BE2C (cell line): ENCODE data around the gene HSPBP1. TPM values are rescaled to one million over a fixed set of nuclear protein-coding genes. Genes with fewer than 3 reads are reported as not detected.
"Not testable (repeated sequence)": the region's sequence is repeated elsewhere in the genome, so short reads cannot be mapped to it uniquely, and the experiment has no call there.

Experiments
- DNase-seq: peaks from one replicate; pipeline ENCODE4 v3.0.0-alpha.2; 2020
- H3K27me3 ChIP-seq: fragments of 250-450 bp; sonication (Bioruptor Pico); 2 replicates; pipeline ENCODE4 v1.5.1; 2020; ENCODE audit warnings: mild to moderate bottlenecking
- H3K36me3 ChIP-seq: fragments of 250-450 bp; sonication (Bioruptor Pico); 2 replicates; pipeline ENCODE4 v1.5.1; 2020; ENCODE audit warnings: mild to moderate bottlenecking
- H3K4me1 ChIP-seq: fragments of 250-450 bp; sonication (Bioruptor Pico); 2 replicates; pipeline ENCODE4 v1.5.1; 2020
- H3K4me3 ChIP-seq: 2 replicates; pipeline ENCODE4 v1.5.1; 2011; ENCODE audit warnings: low read depth, low read length
- H3K9me3 ChIP-seq: fragments of 250-450 bp; sonication (Bioruptor Pico); 2 replicates; pipeline ENCODE4 v1.5.1; 2020
- polyA plus RNA-seq: library from polyadenylated mRNA; unstranded; fragments of >200 nt; gene quantifications from one replicate; pipeline ENCODE4 v1.2.1, GENCODE V29; 2012; ENCODE audit warnings: low read depth, missing spikeins; ENCODE audit not compliant: insufficient read length, insufficient read depth
- TF ChIP-seq, protein P1 (sequence below): IDR thresholded peaks from 2 replicates; pipeline ENCODE4 v1.5.1; 2012; ENCODE audit warnings: mild to moderate bottlenecking, low read depth, low read length

Gene HSPBP1, protein sequence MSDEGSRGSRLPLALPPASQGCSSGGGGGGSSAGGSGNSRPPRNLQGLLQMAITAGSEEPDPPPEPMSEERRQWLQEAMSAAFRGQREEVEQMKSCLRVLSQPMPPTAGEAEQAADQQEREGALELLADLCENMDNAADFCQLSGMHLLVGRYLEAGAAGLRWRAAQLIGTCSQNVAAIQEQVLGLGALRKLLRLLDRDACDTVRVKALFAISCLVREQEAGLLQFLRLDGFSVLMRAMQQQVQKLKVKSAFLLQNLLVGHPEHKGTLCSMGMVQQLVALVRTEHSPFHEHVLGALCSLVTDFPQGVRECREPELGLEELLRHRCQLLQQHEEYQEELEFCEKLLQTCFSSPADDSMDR
- 132 TPM for polyA plus RNA-seq

DNA sequence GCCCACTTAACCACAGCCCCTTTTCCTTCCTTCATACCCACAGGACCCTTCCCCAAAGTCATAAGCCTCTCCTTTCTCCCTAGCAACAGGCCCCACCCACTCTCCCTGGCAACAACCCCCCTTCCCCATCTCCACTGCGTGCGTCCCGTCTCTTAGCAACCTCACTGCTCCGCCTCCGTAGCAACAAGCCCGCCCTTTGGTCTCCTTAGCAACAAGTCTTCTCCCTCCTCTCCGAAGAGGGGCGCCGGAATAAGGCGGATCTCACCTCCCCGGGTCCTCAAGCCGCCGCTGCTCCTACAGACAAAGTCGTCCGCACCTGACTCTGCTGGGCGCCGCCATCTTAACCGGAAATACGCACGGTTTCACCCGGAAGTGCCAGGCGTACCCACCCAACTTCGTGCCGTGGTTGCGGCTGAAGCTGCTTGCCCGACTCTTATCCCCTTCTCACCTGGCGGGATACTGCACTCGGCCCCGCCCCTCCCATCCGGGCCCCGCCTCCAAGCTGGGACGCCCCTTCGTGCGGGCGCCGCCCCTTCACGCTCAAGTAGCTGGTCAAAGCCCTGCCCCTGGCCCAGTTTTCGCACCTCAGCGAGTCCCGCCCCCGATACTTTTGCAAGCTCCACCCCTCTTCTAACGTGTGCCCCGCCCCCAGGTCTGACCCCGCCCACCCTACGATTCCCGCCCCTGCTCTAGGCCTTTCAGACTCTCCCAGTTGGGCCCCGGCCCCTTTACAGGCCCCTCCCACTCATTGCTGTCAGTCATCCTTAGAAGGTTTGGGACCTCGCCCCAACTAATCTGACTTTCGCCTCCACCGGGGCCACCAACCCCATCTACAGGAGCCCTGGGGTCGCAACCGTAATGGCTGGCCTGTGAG lies at the start of gene HSPBP1:
Gene HSPBP1 (minus strand): TSS at position 341 of the 874 bp plus-strand sequence. CDS start 502 bp downstream, outside the sequence.
- H3K9me3 ChIP-seq = no peaks in the 10 kb centered on the region

DNA sequence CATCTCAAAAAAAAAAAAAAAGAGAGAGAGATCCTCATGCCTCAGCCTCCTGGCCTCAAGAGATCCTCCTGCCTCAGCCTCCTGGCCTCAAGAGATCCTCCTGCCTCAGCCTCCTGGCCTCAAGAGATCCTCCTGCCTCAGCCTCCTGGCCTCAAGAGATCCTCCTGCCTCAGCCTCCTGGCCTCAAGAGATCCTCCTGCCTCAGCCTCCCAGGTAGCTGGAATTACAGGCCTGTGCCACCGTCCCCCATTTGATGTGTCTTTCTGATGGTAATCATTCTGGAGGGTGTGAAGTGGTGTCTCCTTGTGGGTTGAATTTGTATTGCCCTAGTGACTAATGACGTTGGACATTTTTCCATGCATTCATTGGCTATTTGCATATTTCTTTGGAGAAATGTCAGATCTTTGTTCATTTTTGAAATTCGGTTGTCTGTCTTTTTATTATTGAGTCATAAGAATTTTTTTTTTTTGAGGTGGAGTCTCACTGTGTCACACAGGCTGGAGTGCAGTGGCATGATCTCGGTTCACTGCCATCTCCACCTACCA lies 48.9 kb upstream of the HSPBP1 start:
- not testable (repeated sequence) for H3K9me3 ChIP-seq, H3K4me3 ChIP-seq, H3K4me1 ChIP-seq, DNase-seq, H3K36me3 ChIP-seq, H3K27me3 ChIP-seq

More for the DNA sequence above, at the start of gene HSPBP1:
- Histone ChIP-seq H3K36me3 (peaks cover 4% of the 10 kb centered on the region; the same call in 1 of the 2 replicates), H3K27me3 (no peaks in the 10 kb centered on the region), H3K4me1 (0 out of 2 replicates have a peak, but pooled peaks cover 3% of the 10 kb centered on the region), H3K4me3 (peak within 1 kb of the TSS; percentile 96)
- peak; percentile 96 for DNase-seq
- TF ChIP-seq, protein P1, sequence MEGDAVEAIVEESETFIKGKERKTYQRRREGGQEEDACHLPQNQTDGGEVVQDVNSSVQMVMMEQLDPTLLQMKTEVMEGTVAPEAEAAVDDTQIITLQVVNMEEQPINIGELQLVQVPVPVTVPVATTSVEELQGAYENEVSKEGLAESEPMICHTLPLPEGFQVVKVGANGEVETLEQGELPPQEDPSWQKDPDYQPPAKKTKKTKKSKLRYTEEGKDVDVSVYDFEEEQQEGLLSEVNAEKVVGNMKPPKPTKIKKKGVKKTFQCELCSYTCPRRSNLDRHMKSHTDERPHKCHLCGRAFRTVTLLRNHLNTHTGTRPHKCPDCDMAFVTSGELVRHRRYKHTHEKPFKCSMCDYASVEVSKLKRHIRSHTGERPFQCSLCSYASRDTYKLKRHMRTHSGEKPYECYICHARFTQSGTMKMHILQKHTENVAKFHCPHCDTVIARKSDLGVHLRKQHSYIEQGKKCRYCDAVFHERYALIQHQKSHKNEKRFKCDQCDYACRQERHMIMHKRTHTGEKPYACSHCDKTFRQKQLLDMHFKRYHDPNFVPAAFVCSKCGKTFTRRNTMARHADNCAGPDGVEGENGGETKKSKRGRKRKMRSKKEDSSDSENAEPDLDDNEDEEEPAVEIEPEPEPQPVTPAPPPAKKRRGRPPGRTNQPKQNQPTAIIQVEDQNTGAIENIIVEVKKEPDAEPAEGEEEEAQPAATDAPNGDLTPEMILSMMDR = no peak

DNA sequence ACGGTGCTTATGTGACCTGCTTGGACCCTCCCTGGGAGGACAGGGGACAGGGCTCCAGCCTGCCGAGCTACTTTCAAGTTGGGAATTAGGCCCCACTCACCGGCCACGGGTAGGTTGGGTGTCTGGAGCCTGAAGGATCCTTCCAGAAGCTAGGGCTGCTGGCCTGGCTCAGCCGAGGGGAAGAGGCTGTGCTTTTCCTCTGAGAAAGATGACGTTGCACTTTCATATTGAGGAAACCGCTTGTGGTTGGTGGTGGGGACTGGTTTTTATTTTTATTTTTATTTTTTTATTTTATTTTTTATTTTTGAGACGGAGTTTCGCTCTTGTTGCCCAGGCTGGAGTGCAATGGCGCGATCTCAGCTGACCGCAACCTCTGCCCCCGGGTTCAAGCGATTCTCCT lies 45.3 kb upstream of the HSPBP1 start, which contains the start of gene TMEM150B:
Gene TMEM150B (minus strand): TSS at position 170 of the 400 bp plus-strand sequence. CDS start 4,305 bp downstream, outside the sequence.
- no peak for DNase-seq
- H3K36me3 ChIP-seq = no peaks in the 10 kb centered on the region
- TF ChIP-seq, protein P1 = no peak
- no peak within 1 kb of the TSS for H3K4me3 ChIP-seq
- no peaks in the 10 kb centered on the region for H3K27me3 ChIP-seq
- no peaks in the 10 kb centered on the region for H3K9me3 ChIP-seq
- H3K4me1 ChIP-seq = no peaks in the 10 kb centered on the region

DNA sequence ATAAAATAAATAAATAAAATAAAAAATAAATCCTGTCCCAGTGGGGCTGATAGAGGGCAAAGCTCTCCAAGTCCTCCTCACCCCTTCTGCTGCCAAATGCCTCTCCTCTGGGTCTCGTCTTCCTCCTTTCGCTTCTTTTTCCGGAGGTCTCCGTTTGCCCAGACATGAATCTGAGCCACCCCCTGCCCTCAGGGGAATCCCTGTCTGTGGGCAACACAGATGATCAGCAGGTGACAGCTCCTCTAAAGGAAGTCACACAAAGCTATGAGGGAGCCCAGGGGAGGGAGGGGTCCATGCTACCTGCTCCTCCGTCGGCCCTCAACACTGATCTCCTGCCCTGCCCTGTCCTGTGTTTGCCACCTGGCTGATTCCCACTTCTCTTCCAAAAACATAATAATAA lies 44.8 kb upstream of the HSPBP1 start:
- no peaks in the 10 kb centered on the region for H3K36me3 ChIP-seq
- H3K4me1 ChIP-seq = no peaks in the 10 kb centered on the region; the same call in 1 of the 2 replicates
- no peak overlapping the region for H3K4me3 ChIP-seq
- no peak for DNase-seq
- no peaks in the 10 kb centered on the region for H3K27me3 ChIP-seq
- TF ChIP-seq, protein P1 = no peak
- no peaks in the 10 kb centered on the region for H3K9me3 ChIP-seq

DNA sequence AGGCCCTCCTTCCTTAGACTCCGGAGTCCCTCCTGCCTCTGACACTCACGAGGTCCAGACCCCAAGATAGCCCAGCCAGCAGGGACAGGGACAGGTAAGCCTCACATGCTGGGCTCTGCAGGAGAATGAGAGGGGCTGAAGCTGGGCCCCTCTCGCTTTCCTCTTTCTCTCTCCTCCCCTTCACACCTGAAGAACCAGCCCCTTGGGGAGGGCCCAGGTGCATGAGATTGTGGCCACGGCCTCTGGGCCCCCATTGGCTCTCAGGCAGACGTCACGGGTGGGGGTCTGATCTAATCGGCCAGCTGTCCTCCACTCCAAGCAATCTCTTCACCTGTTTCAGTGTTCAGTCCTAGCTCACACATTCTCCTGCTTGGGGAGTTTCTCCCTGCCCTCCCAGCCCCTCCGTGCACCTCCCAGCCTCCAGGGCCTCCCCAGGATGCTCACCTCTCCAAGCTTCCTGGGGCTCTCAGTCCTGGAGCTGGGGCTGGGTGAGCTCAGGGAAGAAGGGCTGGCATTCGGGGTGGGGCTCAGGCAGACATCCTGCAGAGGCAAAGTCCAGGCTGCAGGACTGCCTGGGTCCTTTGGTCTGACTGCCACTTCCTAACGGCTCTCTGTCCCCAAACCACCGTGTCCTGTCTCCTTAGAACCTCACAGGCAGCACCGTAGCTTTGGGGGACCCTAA lies 42.4 kb upstream of the HSPBP1 start:
- no peak for DNase-seq
- no peaks in the 10 kb centered on the region for H3K9me3 ChIP-seq
- TF ChIP-seq, protein P1 = no peak

More for the DNA sequence above, 42.4 kb upstream of the HSPBP1 start:
- Histone ChIP-seq H3K4me1 (no peaks in the 10 kb centered on the region; the same call in 1 of the 2 replicates), H3K36me3 (no peaks in the 10 kb centered on the region), H3K4me3 (no peak overlapping the region), H3K27me3 (no peaks in the 10 kb centered on the region)
